Stomach (tissue), 4 donors: ENCODE results near the gene DDAH1.

Source experiments
- CTCF ChIP-seq, 7 experiments: fragments of 450-650 bp in 4 of 7; fragments of 200-600 bp in 3 of 7; sonication (generic) in 3 of 7; IDR thresholded peaks; one replicate each; pipeline ENCODE4 v1.5.1; 2016 to 2019; ENCODE audit warnings: antibody characterized with exemption in 7 of 7, control low read depth in 2 of 7, mild to moderate bottlenecking in 1 of 7
- POLR2A ChIP-seq, 4 donors: fragments of 450-650 bp; IDR thresholded peaks; one replicate each; pipeline ENCODE4 v1.6.1; 2016; ENCODE audit warnings: antibody characterized with exemption in 4 of 4, control low read depth in 2 of 4, mild to moderate bottlenecking in 1 of 4, moderate library complexity in 1 of 4
- POLR2AphosphoS5 ChIP-seq, 3 donors: sonication (generic); formaldehyde crosslinking; IDR thresholded peaks; one replicate each; pipeline ENCODE4 v1.6.1; 2016; ENCODE audit warnings: antibody characterized with exemption in 3 of 3

GRCh38 chr1:85316321-85316720 is 148.6 kb downstream of the DDAH1 start:
- TF ChIP-seq POLR2A (IDR thresholded peaks at IDR 0.05) (no peak), CTCF (IDR thresholded peaks at IDR 0.05) (no peak), POLR2AphosphoS5 (IDR thresholded peaks at IDR 0.05) (no peak)
